Melanocyte of skin (primary cell): Measurements from ENCODE around the gene TANC2. TPM values are rescaled to one million over a fixed set of nuclear protein-coding genes. Genes with fewer than 3 reads are reported as not detected.

Experiments used
- small RNA-seq, 2 donors: library from RNA; depleted of rRNA; stranded (forward); fragments of <200 nt; gene quantifications; one replicate each; pipeline ENCODE3, GENCODE V24; 2012
- total RNA-seq, 2 donors: library from RNA; depleted of rRNA; stranded (reverse); fragments of >200 nt; gene quantifications; 2 replicates each; pipeline ENCODE4 v1.2.3, GENCODE V29; 2012

The TANC2 gene
- 10 to 100 TPM; 16.5 to 45.0 TPM for total RNA-seq

GRCh38 chr17:62965686-62966425 is at the start of gene TANC2:
Gene TANC2 (plus strand): TSS chr17:62966235. CDS start chr17:63009560, 43,325 bp downstream.

Small RNA genes within 50 kb of the gene (small RNA-seq; reads per million reads assigned to genes)
- gene MIR633 = 0 reads per million in 2 donors

Other genes starting within 250 kb of the TANC2 start
- gene MARCHF10, start 157.9 kb upstream of the TANC2 start, total RNA-seq = not detected